DND-41 (cell line): ENCODE measurements around the gene CLEC20A.

ENCODE experiments used
- ATAC-seq: fragments of 200-7000 bp; cut with Tn5 transposase; 3 replicates; pipeline ENCODE4 v1.9.1; 2021; ENCODE audit warnings: low read depth; ENCODE audit not compliant: insufficient read depth
- DNase-seq: peaks from one replicate; pipeline ENCODE4 v3.0.0-alpha.2; 2020
- H2AFZ ChIP-seq: 2 replicates; pipeline ENCODE4 v1.6.0; 2012; ENCODE audit warnings: low read depth, low read length
- H3K27ac ChIP-seq: 2 replicates; pipeline ENCODE4 v1.5.1; 2012; ENCODE audit warnings: low read length, inconsistent platforms
- H3K27me3 ChIP-seq: fragments of 200-600 bp; sonication (generic); 2 replicates; pipeline ENCODE4 v1.6.0; 2012; ENCODE audit warnings: low read length, mild to moderate bottlenecking, inconsistent platforms; ENCODE audit not compliant: insufficient read depth, poor library complexity
- H3K36me3 ChIP-seq: 2 replicates; pipeline ENCODE4 v1.5.1; 2012; ENCODE audit warnings: low read length, inconsistent platforms; ENCODE audit not compliant: insufficient read depth
- H3K4me1 ChIP-seq: 2 replicates; pipeline ENCODE4 v1.5.1; 2012; ENCODE audit warnings: mild to moderate bottlenecking, low read length; ENCODE audit not compliant: insufficient read depth
- H3K4me2 ChIP-seq: 2 replicates; pipeline ENCODE4 v1.6.0; 2012; ENCODE audit warnings: mild to moderate bottlenecking, moderate library complexity, low read length, inconsistent platforms; ENCODE audit not compliant: insufficient read depth
- H3K4me3 ChIP-seq, 2 experiments: fragments of 200-600 bp in 1 of 2; shearing (Covaris generic) in 1 of 2; 2 replicates each; pipeline ENCODE4 v1.5.1; 2012 to 2016; ENCODE audit warnings: inconsistent platforms in 2 of 2, low read length in 2 of 2, mild to moderate bottlenecking in 2 of 2, low read depth in 1 of 2, moderate library complexity in 1 of 2
- H3K79me2 ChIP-seq: 2 replicates; pipeline ENCODE4 v1.6.0; 2012; ENCODE audit warnings: low read length, inconsistent platforms; ENCODE audit not compliant: insufficient read depth
- H3K9ac ChIP-seq: 2 replicates; pipeline ENCODE4 v1.6.0; 2012; ENCODE audit warnings: low read depth, mild to moderate bottlenecking, inconsistent platforms, low read length, moderate library complexity
- H3K9me3 ChIP-seq: 2 replicates; pipeline ENCODE4 v1.5.1; 2012; ENCODE audit warnings: low read length, moderate library complexity, mild to moderate bottlenecking, inconsistent platforms; ENCODE audit not compliant: insufficient read depth, severe bottlenecking
- H4K20me1 ChIP-seq: 2 replicates; pipeline ENCODE4 v1.6.0; 2012; ENCODE audit warnings: low read length; ENCODE audit not compliant: insufficient read depth
- CTCF ChIP-seq: IDR thresholded peaks from 2 replicates; pipeline ENCODE4 v1.5.1; 2012; ENCODE audit warnings: borderline replicate concordance, low read length, moderate library complexity, mild to moderate bottlenecking; ENCODE audit not compliant: poor library complexity, severe bottlenecking; ENCODE audit errors: extremely low read depth
- EZH2 ChIP-seq: IDR thresholded peaks from 3 replicates; pipeline ENCODE4 v1.6.1; 2012; ENCODE audit warnings: borderline replicate concordance, low read depth, mild to moderate bottlenecking, moderate library complexity, low read length, inconsistent platforms; ENCODE audit not compliant: severe bottlenecking

The CLEC20A gene

GRCh38 chr1:178457651-178458050, 39.1 kb downstream of the CLEC20A start:
- no peak for DNase-seq
- H4K20me1 ChIP-seq = no peaks in the 10 kb centered on the region
- H3K27me3 ChIP-seq = peaks cover 3% of the 10 kb centered on the region
- no peak for ATAC-seq
- no peak overlapping the region for H3K4me2 ChIP-seq
- H3K9ac ChIP-seq = no peak overlapping the region
- no peaks in the 10 kb centered on the region for H3K36me3 ChIP-seq
- no peak for TF ChIP-seq EZH2
- no peak for TF ChIP-seq CTCF
- H3K79me2 ChIP-seq = no peaks in the 10 kb centered on the region
- no peak overlapping the region for H3K27ac ChIP-seq
- H2AFZ ChIP-seq = no peak overlapping the region
- no peaks in the 10 kb centered on the region for H3K9me3 ChIP-seq
- no peak overlapping the region for H3K4me3 ChIP-seq
- no peaks in the 10 kb centered on the region for H3K4me1 ChIP-seq

GRCh38 chr1:178456472-178456871, 40.3 kb downstream of the CLEC20A start:
- no peaks in the 10 kb centered on the region for H3K79me2 ChIP-seq
- H3K36me3 ChIP-seq = no peaks in the 10 kb centered on the region
- no peaks in the 10 kb centered on the region for H3K4me1 ChIP-seq
- no peak overlapping the region for H3K9ac ChIP-seq
- TF ChIP-seq EZH2 = no peak
- TF ChIP-seq CTCF = no peak
- no peak overlapping the region for H2AFZ ChIP-seq
- H3K4me2 ChIP-seq = no peak overlapping the region
- H3K9me3 ChIP-seq = no peaks in the 10 kb centered on the region
- H3K27me3 ChIP-seq = peaks cover 3% of the 10 kb centered on the region
- H3K4me3 ChIP-seq = no peak overlapping the region
- ATAC-seq = no peak
- H4K20me1 ChIP-seq = no peaks in the 10 kb centered on the region
- no peak for DNase-seq
- no peak overlapping the region for H3K27ac ChIP-seq

DNA sequence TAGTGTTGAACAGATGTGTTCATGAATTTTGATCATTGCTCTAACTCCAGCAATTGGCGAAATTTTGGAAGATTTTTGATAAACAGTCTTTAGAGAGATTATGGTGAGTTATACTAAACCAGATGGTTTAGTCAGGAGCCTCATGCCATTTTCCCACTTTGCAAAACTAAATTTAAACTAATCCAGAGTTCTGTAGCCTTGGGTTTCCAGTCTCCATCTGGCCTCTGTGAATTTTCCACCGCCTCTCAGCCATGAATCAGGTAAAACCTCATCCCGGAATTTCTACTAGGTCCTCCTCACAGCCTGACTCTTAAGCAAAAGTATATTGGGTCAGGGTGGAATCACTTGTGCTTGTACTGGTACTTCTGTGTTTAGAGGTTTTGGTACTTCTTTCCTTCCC, 44.8 kb downstream of the CLEC20A start:
- Histone ChIP-seq H2AFZ (no peak overlapping the region), H3K4me2 (no peak overlapping the region), H4K20me1 (no peaks in the 10 kb centered on the region), H3K79me2 (no peaks in the 10 kb centered on the region), H3K4me1 (no peaks in the 10 kb centered on the region), H3K36me3 (no peaks in the 10 kb centered on the region), H3K27ac (no peak overlapping the region), H3K27me3 (peaks cover 3% of the 10 kb centered on the region), H3K4me3 (no peak overlapping the region), H3K9me3 (no peaks in the 10 kb centered on the region), H3K9ac (no peak overlapping the region)
- ATAC-seq (no peak), DNase-seq (no peak)
- TF ChIP-seq CTCF (no peak), EZH2 (no peak)

GRCh38 chr1:178451529-178451928, 45.2 kb downstream of the CLEC20A start:
- no peak overlapping the region for H3K27ac ChIP-seq

More at GRCh38 chr1:178451529-178451928, 45.2 kb downstream of the CLEC20A start:
- TF ChIP-seq CTCF (no peak), EZH2 (no peak)
- DNase-seq = no peak
- Histone ChIP-seq H4K20me1 (no peaks in the 10 kb centered on the region), H3K4me3 (no peak overlapping the region), H3K36me3 (no peaks in the 10 kb centered on the region), H3K9ac (no peak overlapping the region), H3K79me2 (no peaks in the 10 kb centered on the region), H3K4me2 (no peak overlapping the region), H2AFZ (no peak overlapping the region), H3K4me1 (no peaks in the 10 kb centered on the region), H3K27me3 (peaks cover 3% of the 10 kb centered on the region), H3K9me3 (no peaks in the 10 kb centered on the region)
- no peak for ATAC-seq
